ENCODE data around the gene SOS2.

Gene SOS2

DNA sequence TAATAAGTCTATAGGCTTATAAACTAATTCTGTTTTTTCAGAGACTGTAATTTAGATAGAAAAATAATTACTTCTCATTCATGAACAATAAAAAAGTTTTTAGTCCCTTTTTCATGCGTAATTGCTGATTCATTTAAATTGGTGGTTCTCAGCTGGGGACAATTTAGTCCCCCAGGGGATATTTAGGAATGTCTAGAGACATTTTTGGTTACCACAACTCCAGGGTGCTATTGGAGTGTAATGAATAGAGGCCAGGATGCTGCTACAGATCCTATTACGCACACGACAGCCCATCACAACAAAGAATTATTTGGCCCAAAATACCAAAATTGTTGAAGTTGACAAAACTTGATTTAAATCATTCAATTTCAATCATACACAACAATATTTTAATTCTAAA is 92.2 kb downstream of the SOS2 start:
- TF ChIP-seq, protein P1, sequence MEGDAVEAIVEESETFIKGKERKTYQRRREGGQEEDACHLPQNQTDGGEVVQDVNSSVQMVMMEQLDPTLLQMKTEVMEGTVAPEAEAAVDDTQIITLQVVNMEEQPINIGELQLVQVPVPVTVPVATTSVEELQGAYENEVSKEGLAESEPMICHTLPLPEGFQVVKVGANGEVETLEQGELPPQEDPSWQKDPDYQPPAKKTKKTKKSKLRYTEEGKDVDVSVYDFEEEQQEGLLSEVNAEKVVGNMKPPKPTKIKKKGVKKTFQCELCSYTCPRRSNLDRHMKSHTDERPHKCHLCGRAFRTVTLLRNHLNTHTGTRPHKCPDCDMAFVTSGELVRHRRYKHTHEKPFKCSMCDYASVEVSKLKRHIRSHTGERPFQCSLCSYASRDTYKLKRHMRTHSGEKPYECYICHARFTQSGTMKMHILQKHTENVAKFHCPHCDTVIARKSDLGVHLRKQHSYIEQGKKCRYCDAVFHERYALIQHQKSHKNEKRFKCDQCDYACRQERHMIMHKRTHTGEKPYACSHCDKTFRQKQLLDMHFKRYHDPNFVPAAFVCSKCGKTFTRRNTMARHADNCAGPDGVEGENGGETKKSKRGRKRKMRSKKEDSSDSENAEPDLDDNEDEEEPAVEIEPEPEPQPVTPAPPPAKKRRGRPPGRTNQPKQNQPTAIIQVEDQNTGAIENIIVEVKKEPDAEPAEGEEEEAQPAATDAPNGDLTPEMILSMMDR (IDR thresholded peaks at IDR 0.05; ENCODE audit: low read depth, low read length), result no peak

DNA sequence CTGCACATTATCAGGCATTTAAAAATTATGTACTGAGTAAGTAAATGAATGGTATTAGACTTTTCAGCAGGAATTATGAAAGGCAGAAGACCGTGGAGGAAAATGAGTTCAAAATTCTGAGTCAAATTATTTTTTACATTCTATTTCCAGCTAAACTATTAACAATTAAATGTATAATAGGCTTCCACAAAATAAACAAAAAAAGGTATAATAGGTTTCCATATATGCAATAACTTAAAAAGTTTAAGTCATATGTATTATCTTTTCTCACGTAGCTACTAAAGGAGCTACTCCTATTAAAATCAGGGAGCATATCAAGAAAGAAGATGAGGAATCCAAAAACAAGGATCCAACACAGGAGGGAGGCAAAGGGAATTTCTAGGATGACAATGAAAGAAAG is 103.6 kb downstream of the SOS2 start:
- TF ChIP-seq, protein P1 (IDR thresholded peaks at IDR 0.05; ENCODE audit: low read depth, low read length), result no peak
- H3K4me3 ChIP-seq (replicated peaks in 1 of 2; ENCODE audit: low read depth in 2 of 2, low read length in 2 of 2), result no peak overlapping the region
- no peak for DNase-seq (ENCODE audit: low read depth in 2 of 2)

More for the DNA sequence above, 92.2 kb downstream of the SOS2 start:
- H3K4me3 ChIP-seq (replicated peaks in 1 of 2; ENCODE audit: low read depth in 2 of 2, low read length in 2 of 2), result no peak overlapping the region
- DNase-seq (ENCODE audit: low read depth in 2 of 2), result peak; percentile 33 to 76

DNA sequence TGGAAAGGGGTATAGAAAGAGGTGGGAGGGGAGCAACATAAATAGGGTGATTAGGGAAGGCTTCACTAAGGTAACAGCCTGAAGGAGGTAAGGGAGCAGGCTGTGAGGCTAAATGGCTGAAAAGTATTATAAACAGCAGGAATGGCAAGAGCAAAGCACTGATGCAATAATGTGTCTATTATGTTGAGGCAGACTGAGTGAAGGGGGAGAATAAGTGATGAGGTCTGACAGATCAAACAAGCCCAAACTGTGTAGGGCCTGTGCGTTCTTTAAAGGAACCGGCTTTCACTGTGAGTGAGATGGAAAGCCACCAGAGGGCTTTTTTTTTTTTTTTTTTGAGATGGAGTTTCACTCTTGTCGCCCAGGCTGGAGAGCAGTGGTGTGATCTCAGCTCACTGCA is 108.3 kb downstream of the SOS2 start:
- TF ChIP-seq, protein P1 (IDR thresholded peaks at IDR 0.05; ENCODE audit: low read depth, low read length), result no peak
- no peak overlapping the region for H3K4me3 ChIP-seq (replicated peaks in 1 of 2; ENCODE audit: low read depth in 2 of 2, low read length in 2 of 2)
- DNase-seq (ENCODE audit: low read depth in 2 of 2), result no peak

DNA sequence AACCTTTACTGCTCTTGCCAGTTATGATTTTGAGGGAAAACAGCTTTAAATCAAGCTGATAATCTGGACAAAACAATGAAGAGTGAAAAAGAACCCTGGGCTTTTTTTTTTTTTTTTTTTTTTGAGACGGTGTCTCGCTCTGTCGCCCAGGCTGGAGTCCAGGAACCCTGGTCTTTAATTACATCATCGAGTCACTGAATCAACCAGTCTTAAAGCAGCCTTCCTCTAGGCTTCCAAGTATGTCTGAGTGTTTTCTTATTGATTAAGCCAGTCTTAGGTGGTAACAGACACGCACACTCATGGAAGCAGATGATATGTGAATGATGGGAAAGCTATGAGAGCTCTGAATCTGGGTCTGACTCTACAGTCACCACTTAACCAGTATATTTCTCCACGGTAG is 109.1 kb downstream of the SOS2 start:
- DNase-seq (ENCODE audit: low read depth in 2 of 2), result no peak
- TF ChIP-seq, protein P1 (IDR thresholded peaks at IDR 0.05; ENCODE audit: low read depth, low read length), result no peak
- H3K4me3 ChIP-seq (replicated peaks in 1 of 2; ENCODE audit: low read depth in 2 of 2, low read length in 2 of 2), result no peak overlapping the region

DNA sequence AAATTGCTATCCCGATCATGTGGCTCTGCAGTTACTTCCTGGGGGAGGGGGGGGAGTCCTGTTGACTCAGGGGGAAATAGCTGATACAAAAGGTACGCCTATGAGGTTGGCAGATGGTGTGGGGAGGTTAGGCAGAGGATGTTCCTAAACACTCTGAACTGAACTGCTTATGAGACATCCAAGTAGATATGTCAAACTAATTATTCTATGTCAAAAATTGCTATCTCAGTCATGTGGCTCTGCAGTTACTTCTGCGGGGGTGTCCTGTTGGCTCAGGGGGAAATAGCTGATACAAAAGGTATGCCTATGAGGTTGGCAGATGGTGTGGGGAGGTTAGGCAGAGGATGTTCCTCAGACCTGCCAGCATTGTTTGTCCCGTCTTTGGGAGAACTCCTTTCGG is 109.9 kb downstream of the SOS2 start:
- TF ChIP-seq, protein P1 (IDR thresholded peaks at IDR 0.05; ENCODE audit: low read depth, low read length), result no peak
- H3K4me3 ChIP-seq (replicated peaks in 1 of 2; ENCODE audit: low read depth in 2 of 2, low read length in 2 of 2), result no peak overlapping the region
- DNase-seq (ENCODE audit: low read depth in 2 of 2), result no peak

DNA sequence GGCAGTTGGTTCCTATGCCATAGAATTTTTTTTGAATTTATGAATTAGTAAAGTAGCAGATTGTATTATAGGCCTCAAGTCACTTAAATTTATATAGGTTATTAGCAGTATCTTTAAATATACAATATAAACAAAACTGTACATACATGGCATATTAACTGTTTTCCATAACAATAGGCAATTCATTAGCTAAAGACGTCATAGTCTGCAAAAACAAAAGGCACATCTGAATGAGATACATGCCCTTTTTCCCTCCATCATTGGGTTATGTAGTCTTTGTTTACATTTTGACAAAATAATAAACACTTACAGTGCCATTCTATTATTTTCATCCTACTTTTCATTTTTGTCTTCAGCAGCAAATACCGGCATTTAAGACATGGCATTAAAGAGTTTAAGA is 113.9 kb downstream of the SOS2 start:
- no peak overlapping the region for H3K4me3 ChIP-seq (replicated peaks in 1 of 2; ENCODE audit: low read depth in 2 of 2, low read length in 2 of 2)
- DNase-seq (ENCODE audit: low read depth in 2 of 2), result no peak
- TF ChIP-seq, protein P1 (IDR thresholded peaks at IDR 0.05; ENCODE audit: low read depth, low read length), result no peak

DNA sequence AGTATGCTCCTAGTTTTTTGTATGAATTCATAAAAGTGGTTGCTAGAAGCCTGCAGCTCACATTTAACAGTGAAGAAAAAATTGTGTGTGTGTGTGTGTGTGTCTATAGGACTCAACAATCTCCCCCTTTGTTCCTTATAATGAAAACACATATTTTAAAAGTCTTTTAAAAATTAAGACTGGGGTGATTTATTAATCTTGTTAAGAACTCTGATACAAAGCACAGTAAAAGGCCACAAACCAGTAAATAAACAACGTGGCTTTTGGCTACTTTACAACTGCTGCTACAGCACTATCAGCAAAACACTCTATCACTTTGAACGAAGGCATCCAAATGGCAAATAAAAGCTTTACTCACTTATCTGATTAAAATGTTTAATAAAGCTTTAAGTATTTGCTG is 114.4 kb downstream of the SOS2 start:
- no peak overlapping the region for H3K4me3 ChIP-seq (replicated peaks in 1 of 2; ENCODE audit: low read depth in 2 of 2, low read length in 2 of 2)
- TF ChIP-seq, protein P1 (IDR thresholded peaks at IDR 0.05; ENCODE audit: low read depth, low read length), result no peak
- peak in 1 of 2 donors; percentile 17 for DNase-seq (ENCODE audit: low read depth in 2 of 2)

All from cardiac fibroblast (primary cell).